GM21786 (cell line): ENCODE data around the gene EMID1.
"Not testable (repeated sequence)": the region's sequence is repeated elsewhere in the genome, so short reads cannot be mapped to it uniquely, and the experiment has no call there.

ENCODE experiments used
- ATAC-seq: cut with Tn5 transposase; IDR thresholded peaks from one replicate; pipeline ENCODE4 v1.9.1; 2021; ENCODE audit not compliant: unreplicated experiment

Gene EMID1

GRCh38 chr22:29208879-29209623 is 3.4 kb downstream of the EMID1 start:
- ATAC-seq = no peak

GRCh38 chr22:29209624-29209929 is 3.9 kb downstream of the EMID1 start:
- ATAC-seq = no peak

- ATAC-seq = no peak
Observed at GRCh38 chr22:29211066-29211465, 5.4 kb downstream of the EMID1 start.

- ATAC-seq = no peak
Observed at GRCh38 chr22:29211466-29211865, 5.8 kb downstream of the EMID1 start.

- ATAC-seq = no peak
Observed at GRCh38 chr22:29212743-29213142, 7.0 kb downstream of the EMID1 start.

- ATAC-seq = no peak
Observed at GRCh38 chr22:29213493-29213892, 7.8 kb downstream of the EMID1 start.

GRCh38 chr22:29214232-29214631 is 8.5 kb downstream of the EMID1 start:
- no peak for ATAC-seq

GRCh38 chr22:29215012-29215860 is 9.5 kb downstream of the EMID1 start:
- ATAC-seq = no peak

- ATAC-seq = no peak
Observed at GRCh38 chr22:29216011-29216872, 10.5 kb downstream of the EMID1 start.

GRCh38 chr22:29216873-29217666 is 11.4 kb downstream of the EMID1 start:
- ATAC-seq = no peak

- no peak for ATAC-seq
Observed at GRCh38 chr22:29217827-29218757, 12.4 kb downstream of the EMID1 start.

GRCh38 chr22:29218758-29219408 is 13.2 kb downstream of the EMID1 start:
- no peak for ATAC-seq

GRCh38 chr22:29219409-29219782 is 13.7 kb downstream of the EMID1 start:
- not testable (repeated sequence) for ATAC-seq

GRCh38 chr22:29219881-29220670 is 14.4 kb downstream of the EMID1 start:
- no peak for ATAC-seq

GRCh38 chr22:29224121-29224858 is 18.6 kb downstream of the EMID1 start:
- ATAC-seq = no peak

GRCh38 chr22:29224859-29225410 is 19.2 kb downstream of the EMID1 start:
- no peak for ATAC-seq

- ATAC-seq = no peak
Observed at GRCh38 chr22:29225422-29226090, 19.9 kb downstream of the EMID1 start.
